Cardiac fibroblast (primary cell): ENCODE data around the gene ZDHHC21.

Source experiments
- DNase-seq, 2 donors: peaks; one replicate each; pipeline versions ENCODE4 v3.0.0 to v3.0.0-alpha.2; 2010; ENCODE audit warnings: low read depth in 2 of 2
- H3K4me3 ChIP-seq, 2 donors: replicated peaks in 1 of 2; 1 replicate in 1 of 2; 2 replicates in 1 of 2; pipeline ENCODE4 v1.5.1; 2011; ENCODE audit warnings: low read depth in 2 of 2, low read length in 2 of 2, mild to moderate bottlenecking in 2 of 2, moderate library complexity in 1 of 2
- TF ChIP-seq, protein P1 (sequence below): IDR thresholded peaks from one replicate; pipeline ENCODE4 v1.5.1; 2011; ENCODE audit warnings: low read depth, mild to moderate bottlenecking, low read length, inconsistent platforms

Gene ZDHHC21

DNA sequence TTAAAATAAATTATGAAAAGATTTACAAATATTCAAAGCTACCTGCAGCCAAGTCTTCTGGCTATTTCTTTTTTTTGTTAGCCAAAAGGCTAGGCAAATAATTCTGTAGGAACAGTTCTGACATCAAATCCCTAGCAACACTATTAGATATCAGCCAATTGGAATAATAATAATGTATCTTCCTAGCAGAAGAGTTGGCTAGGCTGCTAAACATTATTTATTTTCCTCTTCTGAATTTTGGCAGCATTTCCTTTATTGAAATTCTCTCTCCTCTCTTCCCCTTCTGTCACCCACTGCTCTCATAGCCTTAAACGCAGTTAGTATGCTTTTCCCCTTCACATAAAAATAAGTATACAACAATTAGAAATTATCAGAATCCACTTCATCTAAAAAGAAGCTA lies 42.6 kb downstream of the ZDHHC21 start:
- no peak for DNase-seq
- H3K4me3 ChIP-seq: no peak overlapping the region
- TF ChIP-seq, protein P1, sequence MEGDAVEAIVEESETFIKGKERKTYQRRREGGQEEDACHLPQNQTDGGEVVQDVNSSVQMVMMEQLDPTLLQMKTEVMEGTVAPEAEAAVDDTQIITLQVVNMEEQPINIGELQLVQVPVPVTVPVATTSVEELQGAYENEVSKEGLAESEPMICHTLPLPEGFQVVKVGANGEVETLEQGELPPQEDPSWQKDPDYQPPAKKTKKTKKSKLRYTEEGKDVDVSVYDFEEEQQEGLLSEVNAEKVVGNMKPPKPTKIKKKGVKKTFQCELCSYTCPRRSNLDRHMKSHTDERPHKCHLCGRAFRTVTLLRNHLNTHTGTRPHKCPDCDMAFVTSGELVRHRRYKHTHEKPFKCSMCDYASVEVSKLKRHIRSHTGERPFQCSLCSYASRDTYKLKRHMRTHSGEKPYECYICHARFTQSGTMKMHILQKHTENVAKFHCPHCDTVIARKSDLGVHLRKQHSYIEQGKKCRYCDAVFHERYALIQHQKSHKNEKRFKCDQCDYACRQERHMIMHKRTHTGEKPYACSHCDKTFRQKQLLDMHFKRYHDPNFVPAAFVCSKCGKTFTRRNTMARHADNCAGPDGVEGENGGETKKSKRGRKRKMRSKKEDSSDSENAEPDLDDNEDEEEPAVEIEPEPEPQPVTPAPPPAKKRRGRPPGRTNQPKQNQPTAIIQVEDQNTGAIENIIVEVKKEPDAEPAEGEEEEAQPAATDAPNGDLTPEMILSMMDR: no peak

DNA sequence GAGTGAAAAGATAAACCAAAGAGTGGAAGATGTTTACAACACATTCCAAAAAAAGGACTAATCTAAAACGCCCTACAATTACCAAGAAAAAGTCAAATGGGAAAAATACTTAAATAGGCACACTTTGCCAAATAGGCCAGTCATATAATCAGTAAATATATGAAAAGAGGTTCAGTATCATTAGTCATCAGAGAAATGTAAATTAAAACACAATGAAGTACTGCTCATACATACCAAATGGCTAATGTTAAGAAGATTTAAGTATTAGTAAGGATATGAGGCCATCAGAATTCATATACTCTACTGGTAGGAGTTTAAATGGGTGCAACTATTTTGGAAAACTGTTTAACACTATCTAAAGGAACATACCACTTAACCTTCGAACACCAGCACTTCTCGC lies 47.6 kb downstream of the ZDHHC21 start:
- no peak for DNase-seq
- H3K4me3 ChIP-seq: no peak overlapping the region
- TF ChIP-seq, protein P1: no peak

DNA sequence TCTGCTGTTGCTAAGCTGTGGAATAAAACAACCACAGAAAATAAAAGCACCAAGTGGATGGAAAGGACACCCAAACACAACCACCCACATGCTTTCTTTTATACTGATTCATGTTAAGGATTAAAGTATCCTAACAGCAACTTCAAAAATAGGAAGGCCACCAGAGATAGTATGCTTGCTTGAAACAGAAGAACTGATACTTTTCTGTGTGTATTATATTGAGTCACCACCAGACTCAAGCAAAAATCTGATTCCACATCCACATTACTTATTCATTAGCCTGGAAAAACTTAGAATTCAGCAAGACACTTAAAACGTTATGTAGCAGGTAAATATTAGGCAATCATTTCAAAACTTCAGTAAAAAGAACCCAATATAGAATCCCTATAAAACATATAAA lies 52.3 kb downstream of the ZDHHC21 start:
- no peak for DNase-seq
- H3K4me3 ChIP-seq: no peak overlapping the region
- TF ChIP-seq, protein P1: no peak

DNA sequence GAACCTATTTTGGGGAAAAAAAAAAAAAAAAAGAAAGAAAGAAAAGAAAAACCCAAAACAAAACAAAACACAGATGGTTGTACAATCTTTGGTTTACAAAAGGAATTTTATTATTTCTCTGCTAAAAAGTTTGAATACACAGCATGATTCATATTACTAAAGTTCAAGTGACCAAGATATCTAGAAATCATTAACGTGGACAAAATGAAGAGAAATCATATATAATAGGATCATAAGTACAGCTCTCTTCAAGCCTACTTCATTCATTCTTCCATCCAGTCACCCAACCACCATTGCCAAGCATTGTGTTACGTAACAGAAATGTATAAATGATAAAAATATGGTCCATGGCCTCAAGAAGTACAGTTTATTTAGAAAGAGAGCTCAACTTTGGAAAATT lies 52.9 kb downstream of the ZDHHC21 start:
- TF ChIP-seq, protein P1: no peak
- H3K4me3 ChIP-seq: no peak overlapping the region
- no peak for DNase-seq

DNA sequence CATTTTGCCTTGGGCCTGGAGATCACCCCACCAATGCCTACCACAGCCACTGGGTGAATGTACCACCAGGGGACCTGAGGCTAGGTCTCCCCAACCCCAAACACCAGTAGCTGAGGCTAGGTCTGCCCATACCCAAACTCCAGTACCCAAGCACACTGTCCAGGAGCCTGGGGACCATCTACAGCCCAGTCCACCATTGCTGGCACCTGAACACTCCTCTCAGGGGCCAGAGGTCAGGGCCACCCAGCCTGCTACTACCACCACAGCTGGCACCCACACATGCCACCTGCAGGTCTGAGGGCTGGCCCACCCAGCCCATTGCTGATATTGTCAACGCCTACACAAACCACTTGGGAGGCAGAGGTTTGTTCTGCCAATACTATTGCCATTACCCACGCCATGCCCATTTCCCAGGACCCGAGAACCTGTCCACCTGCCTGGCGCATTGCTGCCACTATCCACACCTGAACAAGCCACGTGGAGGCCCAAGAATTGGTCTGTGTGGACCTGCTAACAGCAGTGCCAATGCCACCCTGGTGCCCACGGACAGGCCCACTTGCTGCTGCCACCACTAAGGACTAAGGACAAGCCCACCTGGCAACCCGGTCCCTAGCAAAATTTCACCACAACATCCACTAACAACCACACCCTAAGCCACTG lies 59.2 kb downstream of the ZDHHC21 start:
- no peak for DNase-seq
- no peak overlapping the region for H3K4me3 ChIP-seq
- TF ChIP-seq, protein P1: no peak

DNA sequence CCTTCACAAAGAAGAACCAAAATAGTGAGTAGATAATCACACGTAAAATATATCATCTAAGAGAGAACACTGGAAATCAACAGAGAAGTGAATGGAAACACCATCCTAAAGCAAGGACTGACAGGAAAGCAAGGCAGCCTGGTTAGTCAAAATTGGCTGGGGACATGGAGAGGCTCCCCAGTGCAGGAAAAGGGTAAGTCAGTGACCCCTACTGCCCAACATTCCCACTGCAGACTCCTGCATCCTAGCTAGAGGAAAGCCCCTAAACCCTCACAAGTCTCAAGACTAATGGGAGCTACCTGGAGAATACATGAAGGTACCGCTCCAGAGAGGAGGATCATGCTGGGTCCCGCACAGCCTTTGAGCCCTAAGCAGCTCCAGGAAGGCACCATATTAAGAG lies 60.1 kb downstream of the ZDHHC21 start:
- TF ChIP-seq, protein P1: no peak
- DNase-seq: no peak
- no peak overlapping the region for H3K4me3 ChIP-seq

DNA sequence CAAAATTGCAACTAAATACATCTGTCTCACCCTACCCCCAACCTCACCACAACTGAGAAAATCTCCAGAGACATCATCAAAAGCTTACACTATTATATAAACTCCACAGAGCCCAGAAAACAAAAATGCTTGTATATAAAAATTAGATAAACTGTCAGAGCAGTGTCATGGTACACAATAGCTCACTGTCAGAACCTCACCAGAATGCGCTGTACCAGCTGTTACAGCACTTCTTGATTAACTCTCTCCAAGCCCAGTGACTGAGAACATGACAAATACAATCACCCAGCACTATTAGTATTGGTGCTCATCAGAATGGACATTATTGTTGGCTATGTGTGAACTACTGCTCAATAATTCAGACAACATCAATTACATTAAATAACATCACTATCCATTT lies 65.7 kb downstream of the ZDHHC21 start:
- H3K4me3 ChIP-seq: no peak overlapping the region
- no peak for DNase-seq
- TF ChIP-seq, protein P1: no peak
